Effector CD4-positive, alpha-beta T cell (primary cell): ENCODE measurements around the gene EXOSC7.

ENCODE experiments used
- DNase-seq: peaks from one replicate; pipeline ENCODE4 v3.0.0-alpha.2; 2020

The EXOSC7 gene

GRCh38 chr3:45056608-45057301 is 80.7 kb downstream of the EXOSC7 start:
- DNase-seq = no peak

GRCh38 chr3:45057557-45057956 is 81.5 kb downstream of the EXOSC7 start:
- DNase-seq = no peak

GRCh38 chr3:45059132-45059531 is 83.1 kb downstream of the EXOSC7 start:
- no peak for DNase-seq

- DNase-seq = no peak
Observed at GRCh38 chr3:45060165-45060892, 84.3 kb downstream of the EXOSC7 start.
